Esophagus squamous epithelium (tissue), 4 donors: ENCODE data around the gene CD55.

Experiments
- CTCF ChIP-seq, 6 experiments: fragments of 450-650 bp in 4 of 6; fragments of 200-600 bp in 2 of 6; sonication (generic) in 2 of 6; IDR thresholded peaks; one replicate each; pipeline ENCODE4 v1.5.1; 2016 to 2019; ENCODE audit warnings: antibody characterized with exemption in 6 of 6, mild to moderate bottlenecking in 4 of 6, moderate library complexity in 4 of 6
- POLR2A ChIP-seq, 4 donors: fragments of 450-650 bp; IDR thresholded peaks; one replicate each; pipeline ENCODE4 v1.6.1; 2017; ENCODE audit warnings: antibody characterized with exemption in 4 of 4, mild to moderate bottlenecking in 4 of 4, moderate library complexity in 3 of 4

DNA sequence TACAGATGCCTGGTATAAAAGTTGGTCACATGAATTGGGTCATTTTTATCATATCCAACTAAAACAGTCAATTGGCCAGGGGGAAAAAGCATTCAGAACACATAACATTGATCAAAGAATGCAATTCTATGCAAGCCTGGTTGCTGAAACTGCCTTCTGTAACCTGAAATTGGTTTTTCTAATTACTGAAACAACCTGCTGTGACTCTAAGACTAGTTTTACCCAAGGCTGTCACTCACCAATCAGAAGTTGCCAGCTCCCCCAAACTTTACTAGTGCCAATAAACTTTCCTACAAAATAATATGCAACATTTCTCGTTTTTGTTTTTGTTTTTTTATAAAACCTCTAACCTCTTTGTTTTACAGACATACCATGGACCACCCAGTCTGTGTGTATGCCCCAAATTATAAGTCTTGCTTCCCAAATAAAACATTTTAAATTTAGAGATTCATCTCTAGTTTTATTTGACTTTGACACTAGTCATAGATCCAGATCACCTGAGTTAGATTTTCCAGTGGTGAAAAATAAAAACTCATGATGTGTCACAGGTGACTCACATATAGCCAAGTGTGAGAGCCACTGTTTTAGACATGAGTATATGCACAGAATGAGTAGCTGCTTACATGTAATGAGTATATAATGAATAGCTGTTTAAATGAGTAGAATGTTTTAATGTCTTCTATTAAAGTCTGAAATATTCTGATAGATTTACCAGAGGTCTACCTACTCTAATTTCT is 68.4 kb downstream of the CD55 start:
- TF ChIP-seq POLR2A (IDR thresholded peaks at IDR 0.05): no peak
- no peak for TF ChIP-seq CTCF (IDR thresholded peaks at IDR 0.05)
